Right lobe of liver (tissue), 4 donors: Measurements from ENCODE around the gene GPC6.

Experiments
- POLR2A ChIP-seq: fragments of 450-650 bp; IDR thresholded peaks from one replicate; pipeline ENCODE4 v1.6.1; 2017; ENCODE audit warnings: antibody characterized with exemption, mild to moderate bottlenecking
- TF ChIP-seq, protein P1 (sequence below), 4 donors: fragments of 200-600 bp in 3 of 4; fragments of 450-650 bp in 1 of 4; IDR thresholded peaks; one replicate each; pipeline versions ENCODE4 v1.5.1 to v1.8.0; 2016 to 2022; ENCODE audit warnings: antibody characterized with exemption in 4 of 4, mild to moderate bottlenecking in 2 of 4
- donor health status: DM: no; HTN: no; CAD: no.
- donor health status: DM: no; HTN: no; CAD: no.
- donor health status: DM: no; HTN: yes; CAD: no.

DNA sequence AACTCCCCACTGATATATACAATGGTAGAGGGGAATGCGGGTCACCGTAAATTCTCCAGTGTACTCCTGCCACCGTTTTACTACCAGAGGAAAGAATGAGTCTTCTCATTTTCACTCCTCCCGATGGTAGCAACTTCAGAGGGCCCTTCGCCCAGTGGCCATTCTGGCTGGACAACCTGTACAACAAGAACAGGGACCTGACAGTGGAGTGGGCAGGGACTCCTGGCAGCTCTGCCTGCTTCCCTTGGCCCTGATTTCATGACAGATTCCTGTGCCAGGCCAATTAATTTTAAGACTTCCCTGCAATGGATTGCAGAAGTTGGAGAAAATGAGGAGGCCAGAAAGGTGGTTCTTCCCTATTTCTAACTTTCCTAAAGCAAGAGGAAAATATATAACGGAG is 148.9 kb downstream of the GPC6 start:
- no peak for TF ChIP-seq POLR2A
- TF ChIP-seq, protein P1, sequence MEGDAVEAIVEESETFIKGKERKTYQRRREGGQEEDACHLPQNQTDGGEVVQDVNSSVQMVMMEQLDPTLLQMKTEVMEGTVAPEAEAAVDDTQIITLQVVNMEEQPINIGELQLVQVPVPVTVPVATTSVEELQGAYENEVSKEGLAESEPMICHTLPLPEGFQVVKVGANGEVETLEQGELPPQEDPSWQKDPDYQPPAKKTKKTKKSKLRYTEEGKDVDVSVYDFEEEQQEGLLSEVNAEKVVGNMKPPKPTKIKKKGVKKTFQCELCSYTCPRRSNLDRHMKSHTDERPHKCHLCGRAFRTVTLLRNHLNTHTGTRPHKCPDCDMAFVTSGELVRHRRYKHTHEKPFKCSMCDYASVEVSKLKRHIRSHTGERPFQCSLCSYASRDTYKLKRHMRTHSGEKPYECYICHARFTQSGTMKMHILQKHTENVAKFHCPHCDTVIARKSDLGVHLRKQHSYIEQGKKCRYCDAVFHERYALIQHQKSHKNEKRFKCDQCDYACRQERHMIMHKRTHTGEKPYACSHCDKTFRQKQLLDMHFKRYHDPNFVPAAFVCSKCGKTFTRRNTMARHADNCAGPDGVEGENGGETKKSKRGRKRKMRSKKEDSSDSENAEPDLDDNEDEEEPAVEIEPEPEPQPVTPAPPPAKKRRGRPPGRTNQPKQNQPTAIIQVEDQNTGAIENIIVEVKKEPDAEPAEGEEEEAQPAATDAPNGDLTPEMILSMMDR (IDR thresholded peaks at IDR 0.05): no peak
